ENCODE measurements around the gene HDAC6. TPM values are rescaled to one million over a fixed set of nuclear protein-coding genes. Genes with fewer than 3 reads are reported as not detected.

HDAC6 gene
- total and polyA plus RNA-seq, 10 of the 15 experiments (the other 5 are each of a cell fraction or from before 2014, with no cell fraction given) = 8.3 to 47.0 (median 34.1) TPM

- Histone ChIP-seq H4K20me1 (ENCODE audit: control insufficient read depth, insufficient read depth) (no peaks in the 10 kb centered on the region), H3K36me3 (ENCODE audit: control insufficient read depth in 2 of 2, insufficient read depth in 2 of 2, low read length in 1 of 2) (peaks cover 0 to 3% of the 10 kb centered on the region in 2 experiments; a peak in 1 of 4 replicates), H3K27ac (ENCODE audit: control insufficient read depth, insufficient read depth) (peak overlapping the region; percentile 93), H3K4me2 (ENCODE audit: control insufficient read depth, insufficient read depth) (peak overlapping the region; percentile 66), H2AFZ (ENCODE audit: control insufficient read depth, low read depth, low read length) (no peak overlapping the region), H3K4me1 (ENCODE audit: control insufficient read depth, insufficient read depth, low read length) (no peaks in the 10 kb centered on the region), H3K9ac (ENCODE audit: control insufficient read depth, insufficient read depth, low read length) (peak overlapping the region; percentile 86), H3K79me2 (ENCODE audit: control insufficient read depth, insufficient read depth, low read length) (no peaks in the 10 kb centered on the region; the same call in none of the 2 replicates), H3K27me3 (replicated peaks in 1 of 2; ENCODE audit: control insufficient read depth in 2 of 2, insufficient read depth in 2 of 2, low read length in 1 of 2) (no peaks in the 10 kb centered on the region), H3K4me3 (peak overlapping the region; percentile 62), H3K9me3 (replicated peaks; ENCODE audit: control insufficient read depth, insufficient read depth, low read length) (no peaks in the 10 kb centered on the region)
- WGBS (ENCODE audit: insufficient coverage, insufficient replicate concordance, low lambda C conversion rate, missing lambda C conversion rate) = 47% methylated on average over 4 of the region's 4 CpGs
- ChIA-PET POLR2A (no interaction called here), CTCF (no interaction called here), SMC1A (ENCODE audit: uncharacterized antibody, unreplicated experiment) (interaction anchor here (1.5 kb wide), 1 partner anchor 144 kb away, joined by 4 read pairs; no protein-coding TSS in a partner anchor), RAD21 (ENCODE audit: unreplicated experiment) (no interaction called here)
- no peak for DNase-seq (ENCODE audit: low read depth, low spot score)
- TF ChIP-seq REST (IDR thresholded peaks at IDR 0.05; ENCODE audit: low read depth, low read length) = peak; percentile 56; the same call in 1 of the 2 replicates
- TF ChIP-seq YY1 (IDR thresholded peaks at IDR 0.05; ENCODE audit: low read depth, low read length) = no peak
- intact Hi-C loops (cut with micrococcal nuclease; ENCODE audit: unreplicated experiment) = loop anchor here (5.0 kb wide), 4 partner anchors 106 to 239 kb away; partner anchors contain the start of genes OTUD5, SUV39H1 and TFE3
- in situ Hi-C loops (cut with MboI) = loop anchor here (10.0 kb wide), 1 partner anchor 382 kb away; the partner anchor contains the start of gene PRICKLE3
- no peak for ATAC-seq
- BruUV-seq (replicated peaks) = no TSS peak
- FAIRE-seq = no peak
Measured at GRCh38 chrX:48802905-48803200, 986 bp downstream of the HDAC6 start.

GRCh38 chrX:48806081-48806480 is 4.2 kb downstream of the HDAC6 start:
- ChIA-PET POLR2A (interaction anchor here (0.6 kb wide), 1 partner anchor 254 kb away, joined by 3 read pairs; no protein-coding TSS in a partner anchor), CTCF (no interaction called here), RAD21 (ENCODE audit: unreplicated experiment) (interaction anchor here (1.0 kb wide), 1 partner anchor 131 kb away, joined by 4 read pairs; no protein-coding TSS in a partner anchor), SMC1A (ENCODE audit: uncharacterized antibody, unreplicated experiment) (interaction anchor here (0.9 to 1.6 kb wide), 3 partner anchors 94 to 140 kb away, joined by 3 to 4 read pairs (median 3); partner anchors contain the start of gene WAS)
- no peaks in the 10 kb centered on the region for H3K4me1 ChIP-seq (ENCODE audit: control insufficient read depth, insufficient read depth, low read length)
- H3K4me3 ChIP-seq = no peak overlapping the region
- no peaks in the 10 kb centered on the region for H4K20me1 ChIP-seq (ENCODE audit: control insufficient read depth, insufficient read depth)
- WGBS (ENCODE audit: insufficient coverage, insufficient replicate concordance, low lambda C conversion rate, missing lambda C conversion rate) = 83% methylated on average over 4 of the region's 4 CpGs
- FAIRE-seq = no peak
- DNase-seq (ENCODE audit: low read depth, low spot score) = no peak
- no peak overlapping the region for H3K27ac ChIP-seq (ENCODE audit: control insufficient read depth, insufficient read depth)
- no peak overlapping the region for H3K9ac ChIP-seq (ENCODE audit: control insufficient read depth, insufficient read depth, low read length)
- no peaks in the 10 kb centered on the region for H3K27me3 ChIP-seq (replicated peaks in 1 of 2; ENCODE audit: control insufficient read depth in 2 of 2, insufficient read depth in 2 of 2, low read length in 1 of 2)
- intact Hi-C loops (cut with micrococcal nuclease; ENCODE audit: unreplicated experiment) = no loop called here
- no TSS peak for BruUV-seq (replicated peaks)
- H3K4me2 ChIP-seq (ENCODE audit: control insufficient read depth, insufficient read depth) = no peak overlapping the region
- in situ Hi-C loops (cut with MboI) = loop anchor here (10.0 kb wide), 1 partner anchor 379 kb away; the partner anchor contains the start of gene PRICKLE3
- H2AFZ ChIP-seq (ENCODE audit: control insufficient read depth, low read depth, low read length) = no peak overlapping the region
- peaks cover 0 to 3% of the 10 kb centered on the region in 2 experiments; a peak in 1 of 4 replicates for H3K36me3 ChIP-seq (ENCODE audit: control insufficient read depth in 2 of 2, insufficient read depth in 2 of 2, low read length in 1 of 2)
- no peaks in the 10 kb centered on the region for H3K79me2 ChIP-seq (ENCODE audit: control insufficient read depth, insufficient read depth, low read length)
- no peaks in the 10 kb centered on the region for H3K9me3 ChIP-seq (replicated peaks; ENCODE audit: control insufficient read depth, insufficient read depth, low read length)
- ATAC-seq = no peak
- TF ChIP-seq NBN (IDR thresholded peaks at IDR 0.05) (no peak), MYB (IDR thresholded peaks at IDR 0.05; ENCODE audit: borderline replicate concordance, low read depth, low read length) (no peak), IRF4 (IDR thresholded peaks at IDR 0.05; ENCODE audit: low read depth, low read length) (no peak), SMC3 (IDR thresholded peaks at IDR 0.05; ENCODE audit: borderline replicate concordance, low read length) (peak; percentile 6; the same call in 1 of the 2 replicates), CUX1 (IDR thresholded peaks at IDR 0.05; ENCODE audit: insufficient replicate concordance, low read depth, low read length) (no peak), ZNF384 (IDR thresholded peaks at IDR 0.05; ENCODE audit: borderline replicate concordance, low read depth, low read length) (no peak)
